Measurements from ENCODE around the gene PTP4A2. TPM values are rescaled to one million over a fixed set of nuclear protein-coding genes. Genes with fewer than 3 reads are reported as not detected.
"Not testable (repeated sequence)": the region's sequence is repeated elsewhere in the genome, so short reads cannot be mapped to it uniquely, and the experiment has no call there.

Gene PTP4A2
- total RNA-seq, 1 experiment from 2014 or later = 201 TPM

GRCh38 chr1:31926853-31927660 is 11.1 kb downstream of the PTP4A2 start:
- no peak for DNase-seq
- Histone ChIP-seq H3K4me1 (replicated peaks; ENCODE audit: insufficient read depth) (peaks cover 91% of the 10 kb centered on the region), H3K9me2 (ENCODE audit: insufficient read depth) (no peaks in the 10 kb centered on the region), H3K79me2 (ENCODE audit: low read depth) (peaks cover 98% of the 10 kb centered on the region), H3K9me3 (ENCODE audit: insufficient read depth, low read depth) (no peaks in the 10 kb centered on the region), H3K4me3 (no peak overlapping the region), H2AFZ (no peak overlapping the region), H3F3A (ENCODE audit: insufficient read depth, low read depth) (peaks cover 80% of the 10 kb centered on the region), H4K20me1 (ENCODE audit: insufficient read depth) (peaks cover 96% of the 10 kb centered on the region), H3K36me3 (ENCODE audit: low read depth) (peaks cover 60% of the 10 kb centered on the region), H3K27ac (peak overlapping the region; percentile 32), H3K4me2 (peak overlapping the region; percentile 8), H3K27me3 (ENCODE audit: insufficient read depth, low read depth) (no peaks in the 10 kb centered on the region)
- no peak for TF ChIP-seq EZH2 (IDR thresholded peaks at IDR 0.05; ENCODE audit: low read depth)
- TF ChIP-seq CTCF (conservative IDR thresholded peaks at IDR 0.05) = no peak
- intact Hi-C loops (cut with micrococcal nuclease; ENCODE audit: unreplicated experiment) = no loop called here
- ChIA-PET CTCF (interaction anchor here (0.6 kb wide), 1 partner anchor 111 kb away, joined by 3 read pairs; the partner anchor contains the start of gene SPOCD1), POLR2A (ENCODE audit: unreplicated experiment) (interaction anchor here (0.5 to 0.6 kb wide), 3 partner anchors 131 to 398 kb away, joined by 4 to 16 read pairs (median 5); no protein-coding TSS in a partner anchor)
- BruUV-seq (replicated peaks) = no TSS peak

- Histone ChIP-seq H3K4me1 (replicated peaks; ENCODE audit: insufficient read depth) (peaks cover 91% of the 10 kb centered on the region), H3F3A (ENCODE audit: insufficient read depth, low read depth) (peaks cover 80% of the 10 kb centered on the region), H3K4me3 (no peak overlapping the region), H3K4me2 (peak overlapping the region; percentile 8; the same call in 1 of the 2 replicates), H2AFZ (no peak overlapping the region), H3K27ac (peak overlapping the region; percentile 32), H3K27me3 (ENCODE audit: insufficient read depth, low read depth) (no peaks in the 10 kb centered on the region), H3K36me3 (ENCODE audit: low read depth) (peaks cover 62% of the 10 kb centered on the region), H3K9me3 (ENCODE audit: insufficient read depth, low read depth) (no peaks in the 10 kb centered on the region), H3K79me2 (ENCODE audit: low read depth) (peaks cover 98% of the 10 kb centered on the region), H4K20me1 (ENCODE audit: insufficient read depth) (peaks cover 97% of the 10 kb centered on the region), H3K9me2 (ENCODE audit: insufficient read depth) (no peaks in the 10 kb centered on the region)
- CTCF ChIA-PET = interaction anchor here (0.6 kb wide), 2 partner anchors 111 to 192 kb away, joined by 3 to 5 read pairs; partner anchors contain the start of gene SPOCD1
- BruUV-seq (replicated peaks) = no TSS peak
- POLR2A ChIA-PET (ENCODE audit: unreplicated experiment) = interaction anchor here (0.5 kb wide), 1 partner anchor 221 kb away, joined by 5 read pairs; no protein-coding TSS in a partner anchor
- TF ChIP-seq EZH2 (IDR thresholded peaks at IDR 0.05; ENCODE audit: low read depth) = no peak
- TF ChIP-seq CTCF (conservative IDR thresholded peaks at IDR 0.05) = no peak
- intact Hi-C loops (cut with micrococcal nuclease; ENCODE audit: unreplicated experiment) = no loop called here
- no peak for DNase-seq
These were observed 11.9 kb downstream of the PTP4A2 start for GRCh38 chr1:31926252-31926651.

GRCh38 chr1:31925824-31926223 is 12.3 kb downstream of the PTP4A2 start:
- intact Hi-C loops (cut with micrococcal nuclease; ENCODE audit: unreplicated experiment); H3K27me3 ChIP-seq (ENCODE audit: insufficient read depth, low read depth); H3K27ac ChIP-seq; H3K9me2 ChIP-seq (ENCODE audit: insufficient read depth); BruUV-seq (replicated peaks); H3K4me2 ChIP-seq; DNase-seq; H3K4me3 ChIP-seq; H2AFZ ChIP-seq; H3K9me3 ChIP-seq (ENCODE audit: insufficient read depth, low read depth): not testable (repeated sequence)
- H3K79me2 ChIP-seq (ENCODE audit: low read depth) = peaks cover 98% of the 10 kb centered on the region
- ChIA-PET CTCF (interaction anchor here (0.6 kb wide), 1 partner anchor 192 kb away, joined by 5 read pairs; no protein-coding TSS in a partner anchor), POLR2A (ENCODE audit: unreplicated experiment) (interaction anchor here (0.7 kb wide), 1 partner anchor 29 kb away, joined by 4 read pairs; no protein-coding TSS in a partner anchor)
- peaks cover 80% of the 10 kb centered on the region for H3F3A ChIP-seq (ENCODE audit: insufficient read depth, low read depth)
- H3K4me1 ChIP-seq (replicated peaks; ENCODE audit: insufficient read depth) = peaks cover 91% of the 10 kb centered on the region
- H3K36me3 ChIP-seq (ENCODE audit: low read depth) = peaks cover 61% of the 10 kb centered on the region
- H4K20me1 ChIP-seq (ENCODE audit: insufficient read depth) = peaks cover 97% of the 10 kb centered on the region

All from PC-9 (cell line).